SK-N-SH (cell line): ENCODE measurements around the gene DEAF1.

Source experiments
- CHD2 ChIP-seq: fragments of 150-350 bp; IDR thresholded peaks from 2 replicates; pipeline ENCODE4 v1.6.1; 2018; ENCODE audit warnings: low read length; ENCODE audit not compliant: partially characterized antibody
- ELF1 ChIP-seq: IDR thresholded peaks from 2 replicates; pipeline ENCODE4 v1.4.0; 2012
- FOSL2 ChIP-seq: IDR thresholded peaks from 2 replicates; pipeline ENCODE4 v1.4.0; 2012; ENCODE audit warnings: low read depth, mild to moderate bottlenecking, moderate library complexity, borderline replicate concordance
- MAX ChIP-seq: IDR thresholded peaks from 2 replicates; pipeline ENCODE4 v1.4.0; 2012; ENCODE audit warnings: low read depth
- NRF1 ChIP-seq: IDR thresholded peaks from 2 replicates; pipeline ENCODE4 v1.6.1; 2012; ENCODE audit warnings: low read depth, mild to moderate bottlenecking, low read length
- POLR2AphosphoS5 ChIP-seq: IDR thresholded peaks from 2 replicates; pipeline ENCODE4 v1.6.1; 2012; ENCODE audit warnings: low read depth, low read length
- RAD21 ChIP-seq: IDR thresholded peaks from 2 replicates; pipeline ENCODE4 v1.6.1; 2012; ENCODE audit warnings: mild to moderate bottlenecking, low read length
- RFX5 ChIP-seq: IDR thresholded peaks from 2 replicates; pipeline ENCODE4 v1.6.1; 2012; ENCODE audit warnings: mild to moderate bottlenecking, improper control_type of control experiment, low read length
- SMC3 ChIP-seq: IDR thresholded peaks from 2 replicates; pipeline ENCODE4 v1.6.1; 2012; ENCODE audit warnings: low read depth, low read length, improper control_type of control experiment
- TAF1 ChIP-seq: IDR thresholded peaks from 2 replicates; pipeline ENCODE4 v1.6.1; 2012; ENCODE audit warnings: low read depth, mild to moderate bottlenecking, low read length, moderate library complexity, borderline replicate concordance
- YY1 ChIP-seq: IDR thresholded peaks from 2 replicates; pipeline ENCODE4 v1.4.0; 2012; ENCODE audit warnings: low read depth, mild to moderate bottlenecking
- TF ChIP-seq, protein P1 (sequence below): fragments of 200-600 bp; sonication (generic); IDR thresholded peaks from 2 replicates; pipeline ENCODE4 v1.6.1; 2017; ENCODE audit warnings: antibody characterized with exemption, mild to moderate bottlenecking, moderate library complexity
- TF ChIP-seq, protein P2 (sequence below): IDR thresholded peaks from 2 replicates; pipeline ENCODE4 v1.6.1; 2012; ENCODE audit warnings: mild to moderate bottlenecking, low read depth, low read length, moderate library complexity

DNA sequence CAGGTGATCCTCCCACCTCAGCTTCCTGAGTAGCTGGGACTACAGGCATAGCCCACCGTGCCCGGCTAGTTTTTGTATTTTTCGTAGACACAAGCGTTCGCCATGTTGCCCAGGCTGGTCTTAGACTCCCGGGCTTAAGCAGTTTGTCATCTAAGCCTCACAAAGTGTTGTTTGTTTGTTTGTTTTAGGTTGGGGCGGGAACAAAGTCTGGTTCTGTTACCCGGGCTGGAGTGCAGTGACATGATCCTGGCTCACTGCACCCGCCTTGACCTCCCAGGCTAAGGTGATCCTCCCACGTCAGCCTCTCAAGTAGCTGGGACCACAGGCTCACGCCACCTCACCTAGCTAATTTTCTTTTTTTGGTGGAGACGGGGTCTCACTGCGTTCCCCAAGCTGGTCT, 91.9 kb downstream of the DEAF1 start:
- TF ChIP-seq, protein P1, sequence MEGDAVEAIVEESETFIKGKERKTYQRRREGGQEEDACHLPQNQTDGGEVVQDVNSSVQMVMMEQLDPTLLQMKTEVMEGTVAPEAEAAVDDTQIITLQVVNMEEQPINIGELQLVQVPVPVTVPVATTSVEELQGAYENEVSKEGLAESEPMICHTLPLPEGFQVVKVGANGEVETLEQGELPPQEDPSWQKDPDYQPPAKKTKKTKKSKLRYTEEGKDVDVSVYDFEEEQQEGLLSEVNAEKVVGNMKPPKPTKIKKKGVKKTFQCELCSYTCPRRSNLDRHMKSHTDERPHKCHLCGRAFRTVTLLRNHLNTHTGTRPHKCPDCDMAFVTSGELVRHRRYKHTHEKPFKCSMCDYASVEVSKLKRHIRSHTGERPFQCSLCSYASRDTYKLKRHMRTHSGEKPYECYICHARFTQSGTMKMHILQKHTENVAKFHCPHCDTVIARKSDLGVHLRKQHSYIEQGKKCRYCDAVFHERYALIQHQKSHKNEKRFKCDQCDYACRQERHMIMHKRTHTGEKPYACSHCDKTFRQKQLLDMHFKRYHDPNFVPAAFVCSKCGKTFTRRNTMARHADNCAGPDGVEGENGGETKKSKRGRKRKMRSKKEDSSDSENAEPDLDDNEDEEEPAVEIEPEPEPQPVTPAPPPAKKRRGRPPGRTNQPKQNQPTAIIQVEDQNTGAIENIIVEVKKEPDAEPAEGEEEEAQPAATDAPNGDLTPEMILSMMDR = no peak
- TF ChIP-seq POLR2AphosphoS5 (no peak), CHD2 (no peak), RAD21 (no peak), RFX5 (no peak), NRF1 (no peak), ELF1 (no peak), MAX (no peak), YY1 (no peak), FOSL2 (no peak), SMC3 (no peak), TAF1 (no peak)
- TF ChIP-seq, protein P2, sequence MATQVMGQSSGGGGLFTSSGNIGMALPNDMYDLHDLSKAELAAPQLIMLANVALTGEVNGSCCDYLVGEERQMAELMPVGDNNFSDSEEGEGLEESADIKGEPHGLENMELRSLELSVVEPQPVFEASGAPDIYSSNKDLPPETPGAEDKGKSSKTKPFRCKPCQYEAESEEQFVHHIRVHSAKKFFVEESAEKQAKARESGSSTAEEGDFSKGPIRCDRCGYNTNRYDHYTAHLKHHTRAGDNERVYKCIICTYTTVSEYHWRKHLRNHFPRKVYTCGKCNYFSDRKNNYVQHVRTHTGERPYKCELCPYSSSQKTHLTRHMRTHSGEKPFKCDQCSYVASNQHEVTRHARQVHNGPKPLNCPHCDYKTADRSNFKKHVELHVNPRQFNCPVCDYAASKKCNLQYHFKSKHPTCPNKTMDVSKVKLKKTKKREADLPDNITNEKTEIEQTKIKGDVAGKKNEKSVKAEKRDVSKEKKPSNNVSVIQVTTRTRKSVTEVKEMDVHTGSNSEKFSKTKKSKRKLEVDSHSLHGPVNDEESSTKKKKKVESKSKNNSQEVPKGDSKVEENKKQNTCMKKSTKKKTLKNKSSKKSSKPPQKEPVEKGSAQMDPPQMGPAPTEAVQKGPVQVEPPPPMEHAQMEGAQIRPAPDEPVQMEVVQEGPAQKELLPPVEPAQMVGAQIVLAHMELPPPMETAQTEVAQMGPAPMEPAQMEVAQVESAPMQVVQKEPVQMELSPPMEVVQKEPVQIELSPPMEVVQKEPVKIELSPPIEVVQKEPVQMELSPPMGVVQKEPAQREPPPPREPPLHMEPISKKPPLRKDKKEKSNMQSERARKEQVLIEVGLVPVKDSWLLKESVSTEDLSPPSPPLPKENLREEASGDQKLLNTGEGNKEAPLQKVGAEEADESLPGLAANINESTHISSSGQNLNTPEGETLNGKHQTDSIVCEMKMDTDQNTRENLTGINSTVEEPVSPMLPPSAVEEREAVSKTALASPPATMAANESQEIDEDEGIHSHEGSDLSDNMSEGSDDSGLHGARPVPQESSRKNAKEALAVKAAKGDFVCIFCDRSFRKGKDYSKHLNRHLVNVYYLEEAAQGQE = no peak
